Measurements from ENCODE around the gene AFAP1. TPM values are rescaled to one million over a fixed set of nuclear protein-coding genes. Genes with fewer than 3 reads are reported as not detected.

The AFAP1 gene
- total and polyA plus RNA-seq, 2 donors (not counting 3 experiments of a cell fraction or from before 2014, with no cell fraction given), result 32.3 to 103 TPM

DNA sequence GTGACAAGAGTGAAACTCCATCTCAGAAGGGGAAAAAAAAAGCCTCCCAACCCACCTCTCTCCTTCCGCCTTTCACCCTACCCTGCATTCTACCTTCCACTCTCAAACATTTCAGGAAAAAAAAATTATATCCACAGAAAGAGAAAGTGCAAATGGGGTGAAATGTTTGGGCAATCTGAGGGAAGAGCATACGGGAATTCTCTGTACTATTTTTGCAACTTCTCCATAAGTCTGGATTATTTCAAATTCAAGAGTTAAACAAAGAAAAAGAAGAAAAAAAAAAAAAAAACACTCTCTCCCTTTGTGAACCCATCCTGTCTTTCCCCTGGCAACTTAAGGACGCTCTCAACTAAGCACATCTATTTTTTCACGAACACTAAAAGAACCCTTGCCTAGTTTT is 41.3 kb downstream of the AFAP1 start:
- Histone ChIP-seq H2AFZ (ENCODE audit: low read depth, low read length) (no peak overlapping the region), H3K9me1 (replicated peaks; ENCODE audit: control insufficient read depth, extremely low read depth, insufficient read depth, low read length) (no peaks in the 10 kb centered on the region), H3K4me3 (replicated peaks in 1 of 3; ENCODE audit: insufficient read depth in 1 of 3, low read depth in 1 of 3, low read length in 3 of 3) (no peak overlapping the region), H3K4me2 (ENCODE audit: insufficient read depth, low read length) (no peak overlapping the region), H3K36me3 (ENCODE audit: control insufficient read depth in 2 of 2, extremely low read depth in 1 of 2, insufficient read depth in 2 of 2, low read length in 2 of 2) (no peaks in the 10 kb centered on the region), H3K9me3 (replicated peaks; ENCODE audit: control insufficient read depth, insufficient read depth, low read length) (no peaks in the 10 kb centered on the region), H3K9ac (replicated peaks; ENCODE audit: extremely low read depth, insufficient read depth, low read length) (no peak overlapping the region), H3K27ac (ENCODE audit: insufficient read depth, low read depth, low read length) (no peak overlapping the region), H4K20me1 (replicated peaks; ENCODE audit: control insufficient read depth, extremely low read depth, insufficient read depth, low read length) (peaks cover 7% of the 10 kb centered on the region), H3K4me1 (ENCODE audit: control insufficient read depth, extremely low read depth, insufficient read depth, low read length) (peaks cover 31% of the 10 kb centered on the region), H3K27me3 (ENCODE audit: control insufficient read depth in 2 of 2, insufficient read depth in 2 of 2, low read length in 2 of 2) (no peaks in the 10 kb centered on the region), H3K79me2 (ENCODE audit: control insufficient read depth, insufficient read depth, low read length) (peaks cover 99% of the 10 kb centered on the region)
- dilution Hi-C loops (cut with MboI; ENCODE audit: extremely low pct_ligation_motif_present, low sequenced_read_pairs), result no loop called here
- peak; percentile 35 for FAIRE-seq
- ChIA-PET CTCF (no interaction called here), POLR2A (no interaction called here)
- DNase-seq (ENCODE audit: low read depth, low spot score), result no peak
- no TSS peak for BruUV-seq (replicated peaks)
- no peak for TF ChIP-seq POLR2A (IDR thresholded peaks at IDR 0.05; ENCODE audit: low read depth, low read length)
- TF ChIP-seq MYC (IDR thresholded peaks at IDR 0.05; ENCODE audit: low read depth, low read length), result no peak
- TF ChIP-seq EZH2 (IDR thresholded peaks at IDR 0.05; ENCODE audit: borderline replicate concordance, low read depth, low read length, severe bottlenecking), result no peak
- TF ChIP-seq JUN (IDR thresholded peaks at IDR 0.05; ENCODE audit: borderline replicate concordance, insufficient read depth, insufficient read length, low read depth), result no peak
- TF ChIP-seq POLR2AphosphoS5 (IDR thresholded peaks at IDR 0.05; ENCODE audit: insufficient read depth, low read depth, low read length), result no peak
- TF ChIP-seq, protein P1, sequence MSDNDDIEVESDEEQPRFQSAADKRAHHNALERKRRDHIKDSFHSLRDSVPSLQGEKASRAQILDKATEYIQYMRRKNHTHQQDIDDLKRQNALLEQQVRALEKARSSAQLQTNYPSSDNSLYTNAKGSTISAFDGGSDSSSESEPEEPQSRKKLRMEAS (IDR thresholded peaks at IDR 0.05; ENCODE audit: insufficient read depth, insufficient read length), result no peak
- TF ChIP-seq FOS (IDR thresholded peaks at IDR 0.05; ENCODE audit: borderline replicate concordance, insufficient read depth, low read length), result no peak
- TF ChIP-seq GATA2 (IDR thresholded peaks at IDR 0.05; ENCODE audit: insufficient read depth, insufficient read length, low read depth, low read length), result no peak
- TF ChIP-seq, protein P2, sequence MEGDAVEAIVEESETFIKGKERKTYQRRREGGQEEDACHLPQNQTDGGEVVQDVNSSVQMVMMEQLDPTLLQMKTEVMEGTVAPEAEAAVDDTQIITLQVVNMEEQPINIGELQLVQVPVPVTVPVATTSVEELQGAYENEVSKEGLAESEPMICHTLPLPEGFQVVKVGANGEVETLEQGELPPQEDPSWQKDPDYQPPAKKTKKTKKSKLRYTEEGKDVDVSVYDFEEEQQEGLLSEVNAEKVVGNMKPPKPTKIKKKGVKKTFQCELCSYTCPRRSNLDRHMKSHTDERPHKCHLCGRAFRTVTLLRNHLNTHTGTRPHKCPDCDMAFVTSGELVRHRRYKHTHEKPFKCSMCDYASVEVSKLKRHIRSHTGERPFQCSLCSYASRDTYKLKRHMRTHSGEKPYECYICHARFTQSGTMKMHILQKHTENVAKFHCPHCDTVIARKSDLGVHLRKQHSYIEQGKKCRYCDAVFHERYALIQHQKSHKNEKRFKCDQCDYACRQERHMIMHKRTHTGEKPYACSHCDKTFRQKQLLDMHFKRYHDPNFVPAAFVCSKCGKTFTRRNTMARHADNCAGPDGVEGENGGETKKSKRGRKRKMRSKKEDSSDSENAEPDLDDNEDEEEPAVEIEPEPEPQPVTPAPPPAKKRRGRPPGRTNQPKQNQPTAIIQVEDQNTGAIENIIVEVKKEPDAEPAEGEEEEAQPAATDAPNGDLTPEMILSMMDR (IDR thresholded peaks at IDR 0.05; ENCODE audit: extremely low read depth in 1 of 2, insufficient read depth in 1 of 2, low read depth in 1 of 2, low read length in 2 of 2), result no peak
- intact Hi-C loops (cut with micrococcal nuclease), result no loop called here
